ENCODE data around the gene RFXANK. TPM values are rescaled to one million over a fixed set of nuclear protein-coding genes. Genes with fewer than 3 reads are reported as not detected.

Gene RFXANK
- total and polyA plus RNA-seq, 7 donors: 34.2 to 91.7 (median 56.1) TPM

DNA sequence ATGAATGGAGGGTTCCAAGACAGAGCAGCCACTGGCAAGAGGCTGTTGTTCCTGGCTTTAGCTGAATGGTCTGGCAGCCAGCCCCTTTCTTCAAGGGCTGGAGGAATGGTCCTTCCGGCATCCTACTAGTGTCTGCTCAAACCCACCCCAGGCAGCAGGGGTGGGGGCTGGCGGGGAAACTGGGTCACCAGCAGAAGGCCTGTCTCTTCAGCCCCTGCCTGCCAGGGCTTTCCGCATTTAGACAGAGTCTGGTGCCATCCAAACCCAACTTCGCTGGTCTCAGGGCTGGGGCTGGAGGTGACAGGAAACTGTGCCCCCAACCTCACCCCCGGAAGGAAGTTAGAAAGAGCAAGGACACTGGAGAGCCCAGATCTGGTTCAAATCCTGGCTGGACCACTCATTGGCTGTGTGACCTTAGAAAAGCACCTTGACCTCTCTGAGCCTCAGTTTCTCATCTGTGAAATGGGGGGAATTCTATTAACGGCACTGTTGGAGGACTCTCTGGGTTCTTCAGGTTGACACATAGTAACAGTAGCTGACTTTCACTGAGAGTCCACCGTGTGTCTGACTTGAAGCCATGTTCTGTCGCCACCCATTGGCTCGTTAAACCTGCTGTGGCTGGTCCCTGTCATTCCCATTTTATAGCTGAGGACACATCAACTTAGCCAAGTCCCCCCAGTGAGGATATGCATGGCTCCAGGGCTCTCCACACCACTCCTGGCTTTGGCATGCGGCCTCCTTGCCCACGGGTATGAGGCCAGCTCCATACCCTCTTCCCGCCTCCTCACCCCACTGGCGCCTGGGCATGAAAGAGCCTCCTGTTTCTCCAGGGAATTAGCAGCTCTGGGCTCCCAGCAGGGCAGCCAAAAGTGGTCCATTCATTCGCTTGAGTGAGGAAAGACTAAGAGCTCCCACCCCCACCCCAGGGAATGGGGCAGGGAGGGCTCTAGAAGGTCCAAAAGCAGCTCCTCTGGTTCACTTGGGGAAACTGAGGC, 13.7 kb downstream of the RFXANK start:
- Histone ChIP-seq H3K27ac (no peak overlapping the region), H3K4me3 (no peak overlapping the region), H3K27me3 (peaks cover 0 to 34% (median 2%) of the 10 kb centered on the region in 3 donors), H3K9me3 (no peaks in the 10 kb centered on the region), H3K36me3 (peaks cover 0 to 12% (median 5%) of the 10 kb centered on the region in 4 donors), H3K4me1 (peaks cover 0 to 14% (median 11%) of the 10 kb centered on the region in 4 donors)
- intact Hi-C loops (cut with DNase I): no loop called here
- 55 to 59% methylated on average over 14 of the region's 14 CpGs for WGBS, 2 donors
- no peak for DNase-seq
- TF ChIP-seq POLR2A (IDR thresholded peaks at IDR 0.05) (no peak), POLR2AphosphoS5 (IDR thresholded peaks at IDR 0.05) (no peak), EP300 (IDR thresholded peaks at IDR 0.05) (no peak)
- TF ChIP-seq, protein P1, sequence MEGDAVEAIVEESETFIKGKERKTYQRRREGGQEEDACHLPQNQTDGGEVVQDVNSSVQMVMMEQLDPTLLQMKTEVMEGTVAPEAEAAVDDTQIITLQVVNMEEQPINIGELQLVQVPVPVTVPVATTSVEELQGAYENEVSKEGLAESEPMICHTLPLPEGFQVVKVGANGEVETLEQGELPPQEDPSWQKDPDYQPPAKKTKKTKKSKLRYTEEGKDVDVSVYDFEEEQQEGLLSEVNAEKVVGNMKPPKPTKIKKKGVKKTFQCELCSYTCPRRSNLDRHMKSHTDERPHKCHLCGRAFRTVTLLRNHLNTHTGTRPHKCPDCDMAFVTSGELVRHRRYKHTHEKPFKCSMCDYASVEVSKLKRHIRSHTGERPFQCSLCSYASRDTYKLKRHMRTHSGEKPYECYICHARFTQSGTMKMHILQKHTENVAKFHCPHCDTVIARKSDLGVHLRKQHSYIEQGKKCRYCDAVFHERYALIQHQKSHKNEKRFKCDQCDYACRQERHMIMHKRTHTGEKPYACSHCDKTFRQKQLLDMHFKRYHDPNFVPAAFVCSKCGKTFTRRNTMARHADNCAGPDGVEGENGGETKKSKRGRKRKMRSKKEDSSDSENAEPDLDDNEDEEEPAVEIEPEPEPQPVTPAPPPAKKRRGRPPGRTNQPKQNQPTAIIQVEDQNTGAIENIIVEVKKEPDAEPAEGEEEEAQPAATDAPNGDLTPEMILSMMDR (IDR thresholded peaks at IDR 0.05): no peak

DNA sequence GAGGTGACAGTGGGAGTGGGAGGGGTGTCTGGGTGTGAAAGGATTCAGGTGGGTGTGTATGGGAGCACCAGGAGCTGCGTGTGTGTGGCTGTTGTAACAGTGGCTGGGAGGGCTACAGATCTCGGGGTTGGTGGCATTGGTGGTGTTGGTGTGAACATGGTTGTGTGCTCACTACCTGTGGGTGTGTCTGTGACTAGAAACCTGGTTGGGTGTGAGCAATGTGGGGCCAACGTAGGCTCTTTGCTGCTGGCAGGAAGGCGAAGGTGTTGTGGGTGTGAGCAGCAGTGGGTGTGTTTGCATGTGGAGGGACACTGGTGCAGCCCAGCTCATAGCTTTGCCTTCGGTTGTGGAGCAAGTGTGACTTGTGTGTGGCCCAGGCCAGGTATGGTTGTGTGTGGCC, 14.9 kb downstream of the RFXANK start:
- H3K27me3 ChIP-seq: peaks cover 8 to 45% (median 8%) of the 10 kb centered on the region in 3 donors
- intact Hi-C loops (cut with DNase I): no loop called here
- H3K4me1 ChIP-seq: peaks cover 0 to 12% (median 10%) of the 10 kb centered on the region in 4 donors
- no peaks in the 10 kb centered on the region for H3K9me3 ChIP-seq
- DNase-seq: no peak
- H3K36me3 ChIP-seq: peaks cover 0 to under 1% (median under 1%) of the 10 kb centered on the region in 4 donors
- H3K27ac ChIP-seq: no peak overlapping the region
- TF ChIP-seq EP300 (IDR thresholded peaks at IDR 0.05): no peak
- TF ChIP-seq, protein P1 (IDR thresholded peaks at IDR 0.05): no peak
- TF ChIP-seq POLR2AphosphoS5 (IDR thresholded peaks at IDR 0.05): no peak
- TF ChIP-seq POLR2A (IDR thresholded peaks at IDR 0.05): no peak
- 54 to 63% methylated on average over 5 of the region's 5 CpGs for WGBS, 2 donors
- H3K4me3 ChIP-seq: no peak overlapping the region

DNA sequence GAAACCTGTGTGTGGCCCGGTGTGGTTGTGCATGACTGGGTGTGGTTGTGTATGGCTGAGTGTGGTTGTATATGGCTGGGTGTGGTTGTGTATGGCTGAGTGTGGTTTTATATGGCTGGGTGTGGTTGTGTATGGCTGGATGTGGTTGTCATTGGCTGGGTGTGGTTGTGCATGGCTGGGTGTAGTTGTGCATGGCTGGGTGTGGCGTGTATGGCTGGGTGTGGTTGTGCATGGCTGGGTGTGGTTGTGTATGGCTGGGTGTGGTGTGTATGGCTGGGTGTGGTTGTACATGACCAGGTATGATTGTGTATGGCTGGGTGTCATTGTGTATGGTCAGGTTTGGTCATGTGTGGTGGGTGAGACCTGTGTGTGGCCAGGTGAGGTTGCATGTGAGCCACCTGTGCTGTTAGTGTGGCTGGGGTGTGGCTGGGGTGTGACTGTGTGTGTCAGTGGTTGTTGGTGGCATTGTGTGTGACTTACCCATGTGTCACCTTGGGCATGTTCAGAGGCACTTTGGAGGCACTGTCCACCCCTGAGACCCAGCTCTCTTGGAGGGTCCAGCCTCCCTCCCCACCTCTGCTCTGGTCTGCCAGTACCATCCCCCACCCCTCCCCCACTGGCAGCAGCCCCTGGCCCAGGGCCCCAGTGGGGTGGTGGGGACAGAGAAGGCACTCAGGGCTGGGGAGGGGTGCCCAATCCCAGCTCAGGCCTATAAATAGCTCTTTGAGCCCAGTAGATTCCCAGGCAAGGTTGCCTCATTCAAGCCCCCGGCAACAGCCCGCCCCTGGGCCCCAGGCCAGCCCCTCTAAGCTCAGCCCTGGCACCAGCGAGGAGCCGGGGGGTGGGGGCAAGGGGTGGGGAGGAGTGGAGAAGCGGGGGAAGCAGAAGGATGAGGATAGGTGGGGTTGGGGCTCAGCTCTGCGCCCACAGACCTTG, 15.8 kb downstream of the RFXANK start:
- Histone ChIP-seq H3K36me3 (no peaks in the 10 kb centered on the region), H3K27me3 (peaks cover 13 to 55% (median 18%) of the 10 kb centered on the region in 3 donors), H3K27ac (no peak overlapping the region), H3K4me1 (peaks cover 0 to 2% (median under 1%) of the 10 kb centered on the region in 4 donors), H3K4me3 (no peak overlapping the region), H3K9me3 (no peaks in the 10 kb centered on the region)
- WGBS, 2 donors: 50 to 56% methylated on average over 8 of the region's 8 CpGs
- TF ChIP-seq POLR2AphosphoS5 (IDR thresholded peaks at IDR 0.05) (no peak), POLR2A (IDR thresholded peaks at IDR 0.05) (no peak), EP300 (IDR thresholded peaks at IDR 0.05) (no peak)
- TF ChIP-seq, protein P1 (IDR thresholded peaks at IDR 0.05): no peak
- intact Hi-C loops (cut with DNase I): no loop called here
- no peak for DNase-seq

DNA sequence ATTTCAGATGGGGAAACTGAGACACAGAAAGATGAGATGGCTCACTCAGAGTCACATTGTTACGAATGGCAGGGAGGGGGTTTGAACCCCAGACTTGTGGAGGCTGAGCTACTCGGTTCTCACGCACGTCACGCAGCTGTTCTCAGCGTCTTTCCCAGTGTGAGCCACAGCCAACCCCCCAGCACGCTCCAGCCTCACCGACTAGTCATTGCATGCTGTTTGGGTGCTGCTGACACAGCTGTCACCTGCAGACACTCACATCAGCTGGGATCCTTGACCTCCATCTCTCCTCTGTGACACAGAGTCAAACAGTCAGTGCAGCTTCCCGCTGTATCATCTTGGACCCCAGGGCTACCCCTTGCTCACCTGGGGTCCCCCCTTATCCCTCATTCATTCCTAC, 17.3 kb downstream of the RFXANK start:
- TF ChIP-seq, protein P1 (IDR thresholded peaks at IDR 0.05): no peak
- TF ChIP-seq POLR2A (IDR thresholded peaks at IDR 0.05): no peak
- WGBS, 2 donors: 67 to 71% methylated on average over 9 of the region's 9 CpGs
- intact Hi-C loops (cut with DNase I): no loop called here
- H3K27me3 ChIP-seq: peaks cover 14 to 70% (median 31%) of the 10 kb centered on the region in 3 donors
- H3K9me3 ChIP-seq: no peaks in the 10 kb centered on the region
- no peaks in the 10 kb centered on the region for H3K4me1 ChIP-seq
- H3K27ac ChIP-seq: no peak overlapping the region
- no peaks in the 10 kb centered on the region for H3K36me3 ChIP-seq
- DNase-seq: no peak
- H3K4me3 ChIP-seq: no peak overlapping the region

All from sigmoid colon (tissue), 7 donors.